Measurements from ENCODE around the gene SMC3. TPM values are rescaled to one million over a fixed set of nuclear protein-coding genes. Genes with fewer than 3 reads are reported as not detected.

SMC3 gene
- total and polyA plus RNA-seq, 2 experiments from 2014 or later = 72.3 to 320 TPM

DNA sequence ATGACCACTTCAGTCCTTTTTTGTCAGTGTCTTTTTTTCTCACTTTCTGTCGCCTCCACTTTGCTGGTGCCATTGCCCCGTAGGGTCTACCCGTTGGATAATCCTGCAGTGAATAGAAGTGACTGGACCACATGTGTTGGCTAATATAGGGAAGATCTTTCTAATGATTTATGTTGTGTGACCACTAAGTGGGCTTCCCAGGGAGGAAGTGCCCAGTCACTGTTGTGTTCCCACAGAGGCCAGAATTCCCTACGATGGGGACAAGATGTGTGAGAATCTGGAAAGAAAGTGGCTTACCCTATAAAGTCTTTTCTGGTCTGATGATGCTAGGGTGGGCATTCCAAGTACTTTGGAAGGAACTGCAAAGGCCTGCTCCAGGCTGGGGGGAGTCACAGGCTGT is 28.4 kb upstream of the SMC3 start (continued):
- TF ChIP-seq, protein P1, sequence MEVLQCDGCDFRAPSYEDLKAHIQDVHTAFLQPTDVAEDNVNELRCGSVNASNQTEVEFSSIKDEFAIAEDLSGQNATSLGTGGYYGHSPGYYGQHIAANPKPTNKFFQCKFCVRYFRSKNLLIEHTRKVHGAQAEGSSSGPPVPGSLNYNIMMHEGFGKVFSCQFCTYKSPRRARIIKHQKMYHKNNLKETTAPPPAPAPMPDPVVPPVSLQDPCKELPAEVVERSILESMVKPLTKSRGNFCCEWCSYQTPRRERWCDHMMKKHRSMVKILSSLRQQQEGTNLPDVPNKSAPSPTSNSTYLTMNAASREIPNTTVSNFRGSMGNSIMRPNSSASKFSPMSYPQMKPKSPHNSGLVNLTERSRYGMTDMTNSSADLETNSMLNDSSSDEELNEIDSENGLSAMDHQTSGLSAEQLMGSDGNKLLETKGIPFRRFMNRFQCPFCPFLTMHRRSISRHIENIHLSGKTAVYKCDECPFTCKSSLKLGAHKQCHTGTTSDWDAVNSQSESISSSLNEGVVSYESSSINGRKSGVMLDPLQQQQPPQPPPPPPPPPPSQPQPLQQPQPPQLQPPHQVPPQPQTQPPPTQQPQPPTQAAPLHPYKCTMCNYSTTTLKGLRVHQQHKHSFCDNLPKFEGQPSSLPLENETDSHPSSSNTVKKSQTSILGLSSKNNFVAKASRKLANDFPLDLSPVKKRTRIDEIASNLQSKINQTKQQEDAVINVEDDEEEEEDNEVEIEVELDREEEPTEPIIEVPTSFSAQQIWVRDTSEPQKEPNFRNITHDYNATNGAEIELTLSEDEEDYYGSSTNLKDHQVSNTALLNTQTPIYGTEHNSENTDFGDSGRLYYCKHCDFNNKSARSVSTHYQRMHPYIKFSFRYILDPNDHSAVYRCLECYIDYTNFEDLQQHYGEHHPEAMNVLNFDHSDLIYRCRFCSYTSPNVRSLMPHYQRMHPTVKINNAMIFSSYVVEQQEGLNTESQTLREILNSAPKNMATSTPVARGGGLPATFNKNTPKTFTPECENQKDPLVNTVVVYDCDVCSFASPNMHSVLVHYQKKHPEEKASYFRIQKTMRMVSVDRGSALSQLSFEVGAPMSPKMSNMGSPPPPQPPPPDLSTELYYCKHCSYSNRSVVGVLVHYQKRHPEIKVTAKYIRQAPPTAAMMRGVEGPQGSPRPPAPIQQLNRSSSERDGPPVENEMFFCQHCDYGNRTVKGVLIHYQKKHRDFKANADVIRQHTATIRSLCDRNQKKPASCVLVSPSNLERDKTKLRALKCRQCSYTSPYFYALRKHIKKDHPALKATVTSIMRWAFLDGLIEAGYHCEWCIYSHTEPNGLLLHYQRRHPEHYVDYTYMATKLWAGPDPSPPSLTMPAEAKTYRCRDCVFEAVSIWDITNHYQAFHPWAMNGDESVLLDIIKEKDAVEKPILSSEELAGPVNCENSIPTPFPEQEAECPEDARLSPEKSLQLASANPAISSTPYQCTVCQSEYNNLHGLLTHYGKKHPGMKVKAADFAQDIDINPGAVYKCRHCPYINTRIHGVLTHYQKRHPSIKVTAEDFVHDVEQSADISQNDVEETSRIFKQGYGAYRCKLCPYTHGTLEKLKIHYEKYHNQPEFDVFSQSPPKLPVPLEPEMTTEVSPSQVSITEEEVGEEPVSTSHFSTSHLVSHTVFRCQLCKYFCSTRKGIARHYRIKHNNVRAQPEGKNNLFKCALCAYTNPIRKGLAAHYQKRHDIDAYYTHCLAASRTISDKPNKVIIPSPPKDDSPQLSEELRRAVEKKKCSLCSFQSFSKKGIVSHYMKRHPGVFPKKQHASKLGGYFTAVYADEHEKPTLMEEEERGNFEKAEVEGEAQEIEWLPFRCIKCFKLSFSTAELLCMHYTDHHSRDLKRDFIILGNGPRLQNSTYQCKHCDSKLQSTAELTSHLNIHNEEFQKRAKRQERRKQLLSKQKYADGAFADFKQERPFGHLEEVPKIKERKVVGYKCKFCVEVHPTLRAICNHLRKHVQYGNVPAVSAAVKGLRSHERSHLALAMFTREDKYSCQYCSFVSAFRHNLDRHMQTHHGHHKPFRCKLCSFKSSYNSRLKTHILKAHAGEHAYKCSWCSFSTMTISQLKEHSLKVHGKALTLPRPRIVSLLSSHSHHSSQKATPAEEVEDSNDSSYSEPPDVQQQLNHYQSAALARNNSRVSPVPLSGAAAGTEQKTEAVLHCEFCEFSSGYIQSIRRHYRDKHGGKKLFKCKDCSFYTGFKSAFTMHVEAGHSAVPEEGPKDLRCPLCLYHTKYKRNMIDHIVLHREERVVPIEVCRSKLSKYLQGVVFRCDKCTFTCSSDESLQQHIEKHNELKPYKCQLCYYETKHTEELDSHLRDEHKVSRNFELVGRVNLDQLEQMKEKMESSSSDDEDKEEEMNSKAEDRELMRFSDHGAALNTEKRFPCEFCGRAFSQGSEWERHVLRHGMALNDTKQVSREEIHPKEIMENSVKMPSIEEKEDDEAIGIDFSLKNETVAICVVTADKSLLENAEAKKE (CRISPR knock-in tag; IDR thresholded peaks at IDR 0.05) = no peak
- no peak for TF ChIP-seq ZNF331 (CRISPR knock-in tag; IDR thresholded peaks at IDR 0.05; ENCODE audit: low read depth)
- no peak for TF ChIP-seq ZNF114 (CRISPR knock-in tag; IDR thresholded peaks at IDR 0.05)
- TF ChIP-seq CREB1 (CRISPR knock-in tag; IDR thresholded peaks at IDR 0.05; ENCODE audit: low read depth) = no peak
- TF ChIP-seq EZH2 (IDR thresholded peaks at IDR 0.05; ENCODE audit: low read depth, unreplicated experiment) = no peak
- TF ChIP-seq POLR2AphosphoS5 (IDR thresholded peaks at IDR 0.05; ENCODE audit: low read depth) = no peak
- TF ChIP-seq, protein P2, sequence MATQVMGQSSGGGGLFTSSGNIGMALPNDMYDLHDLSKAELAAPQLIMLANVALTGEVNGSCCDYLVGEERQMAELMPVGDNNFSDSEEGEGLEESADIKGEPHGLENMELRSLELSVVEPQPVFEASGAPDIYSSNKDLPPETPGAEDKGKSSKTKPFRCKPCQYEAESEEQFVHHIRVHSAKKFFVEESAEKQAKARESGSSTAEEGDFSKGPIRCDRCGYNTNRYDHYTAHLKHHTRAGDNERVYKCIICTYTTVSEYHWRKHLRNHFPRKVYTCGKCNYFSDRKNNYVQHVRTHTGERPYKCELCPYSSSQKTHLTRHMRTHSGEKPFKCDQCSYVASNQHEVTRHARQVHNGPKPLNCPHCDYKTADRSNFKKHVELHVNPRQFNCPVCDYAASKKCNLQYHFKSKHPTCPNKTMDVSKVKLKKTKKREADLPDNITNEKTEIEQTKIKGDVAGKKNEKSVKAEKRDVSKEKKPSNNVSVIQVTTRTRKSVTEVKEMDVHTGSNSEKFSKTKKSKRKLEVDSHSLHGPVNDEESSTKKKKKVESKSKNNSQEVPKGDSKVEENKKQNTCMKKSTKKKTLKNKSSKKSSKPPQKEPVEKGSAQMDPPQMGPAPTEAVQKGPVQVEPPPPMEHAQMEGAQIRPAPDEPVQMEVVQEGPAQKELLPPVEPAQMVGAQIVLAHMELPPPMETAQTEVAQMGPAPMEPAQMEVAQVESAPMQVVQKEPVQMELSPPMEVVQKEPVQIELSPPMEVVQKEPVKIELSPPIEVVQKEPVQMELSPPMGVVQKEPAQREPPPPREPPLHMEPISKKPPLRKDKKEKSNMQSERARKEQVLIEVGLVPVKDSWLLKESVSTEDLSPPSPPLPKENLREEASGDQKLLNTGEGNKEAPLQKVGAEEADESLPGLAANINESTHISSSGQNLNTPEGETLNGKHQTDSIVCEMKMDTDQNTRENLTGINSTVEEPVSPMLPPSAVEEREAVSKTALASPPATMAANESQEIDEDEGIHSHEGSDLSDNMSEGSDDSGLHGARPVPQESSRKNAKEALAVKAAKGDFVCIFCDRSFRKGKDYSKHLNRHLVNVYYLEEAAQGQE (IDR thresholded peaks at IDR 0.05; ENCODE audit: unreplicated experiment) = no peak
- TF ChIP-seq NANOG (IDR thresholded peaks at IDR 0.05; ENCODE audit: borderline replicate concordance) = no peak

All from GM23338 (cell line).